GM18507 (cell line): ENCODE results near the gene USP25.
A peak's percentile ranks its signal among the peaks of the same experiment; 100 is the strongest.
"Not testable (repeated sequence)": the region's sequence is repeated elsewhere in the genome, so short reads cannot be mapped to it uniquely, and the experiment has no call there.

Experiments
- DNase-seq: peaks from one replicate; pipeline ENCODE4 v3.0.0; 2011; ENCODE audit warnings: low read depth; ENCODE audit not compliant: insufficient read length; ENCODE audit errors: extremely low spot score
- FAIRE-seq: peaks from 2 replicates; lab custom pipeline; 2011; peaks lifted over from hg19 to GRCh38; lab: Jason Lieb, UNC

USP25 gene

DNA sequence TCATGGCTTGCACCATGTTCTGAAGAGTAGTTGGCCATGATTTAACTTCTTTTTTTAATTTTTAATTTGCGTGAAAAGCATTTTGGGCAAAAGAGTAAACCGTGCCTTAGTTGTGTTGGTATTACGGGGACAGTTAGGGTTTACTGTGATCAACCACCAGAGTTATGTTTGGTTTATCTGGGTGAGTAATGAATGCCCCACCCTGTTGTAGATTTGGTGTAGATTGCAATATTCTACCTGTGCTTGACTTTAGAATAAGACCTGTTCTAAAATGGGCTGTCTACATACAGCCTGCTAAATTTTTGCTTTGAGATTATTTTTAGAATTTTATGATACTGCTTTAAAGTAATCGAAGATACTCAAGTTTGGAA is 1.4 kb downstream of the USP25 start:
- no peak for DNase-seq

DNA sequence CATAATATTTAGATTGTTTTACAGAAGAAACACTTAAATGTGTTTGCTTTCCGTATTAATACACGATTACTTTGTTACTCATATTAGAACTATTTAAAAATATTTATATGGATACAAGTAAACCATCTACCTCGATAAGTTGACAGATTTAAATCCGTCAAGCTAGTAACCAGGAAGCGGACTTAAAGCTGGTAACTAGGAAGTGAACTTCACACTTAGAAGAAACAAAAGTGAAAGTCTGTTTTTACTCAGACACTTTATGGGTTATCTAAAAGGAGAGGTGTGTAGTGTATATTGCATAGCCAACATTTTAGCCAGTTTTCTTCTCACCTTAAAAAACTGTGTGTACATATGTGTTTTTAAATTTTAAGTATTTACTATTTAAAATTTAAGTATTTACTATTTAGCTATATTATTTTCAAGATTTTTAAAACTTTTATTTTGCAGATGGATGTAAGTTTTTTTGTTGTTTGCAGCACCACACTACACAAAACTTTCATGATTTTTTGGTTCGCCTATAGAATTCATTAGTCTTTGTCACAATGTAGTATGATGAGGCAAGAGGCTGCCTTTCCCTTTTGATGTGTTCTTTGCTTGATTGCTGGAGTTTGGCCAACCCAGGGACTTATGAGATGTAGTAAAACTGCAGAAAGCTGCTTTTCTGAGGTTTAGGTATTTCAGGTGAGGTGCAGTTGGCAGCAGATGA is 2.7 kb downstream of the USP25 start:
- FAIRE-seq (peak; percentile 86), DNase-seq (peak; percentile 32)

More for the DNA sequence above, 1.4 kb downstream of the USP25 start:
- FAIRE-seq = peak; percentile 56

DNA sequence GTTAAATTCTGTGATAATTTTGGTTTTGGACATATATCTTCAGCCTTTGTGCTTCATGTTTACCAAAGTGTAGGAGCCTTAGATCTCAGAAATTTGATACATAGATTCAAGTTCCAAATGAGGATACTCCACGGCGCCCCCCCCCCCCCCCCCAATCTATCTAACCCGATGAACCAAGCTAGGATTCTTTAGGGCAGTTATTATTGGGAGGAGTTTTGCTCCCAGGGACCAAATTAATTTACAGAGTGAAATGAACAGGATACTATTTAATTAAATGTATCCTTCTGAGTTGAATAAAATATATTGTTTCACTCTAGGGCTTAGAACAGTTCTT is 3.2 kb downstream of the USP25 start:
- DNase-seq (no peak), FAIRE-seq (no peak)

DNA sequence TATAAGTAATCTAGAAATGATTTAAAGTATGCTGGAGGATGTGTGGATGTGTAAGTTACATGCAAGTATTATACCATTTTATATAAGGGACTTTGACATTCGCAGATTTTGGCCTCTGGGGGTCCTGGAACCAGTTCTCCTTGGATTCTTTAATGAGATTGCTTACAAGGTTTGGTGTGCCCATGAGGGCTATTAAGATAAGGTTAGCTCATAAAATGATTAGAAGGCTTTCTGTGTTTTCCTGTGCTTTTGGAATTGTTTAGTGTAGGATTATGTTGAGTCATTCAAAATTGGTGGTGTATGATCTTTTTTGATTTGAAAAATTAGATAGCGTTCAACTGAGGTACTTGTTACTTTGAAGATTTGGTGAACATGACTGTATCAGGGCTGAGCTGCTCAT is 5.6 kb downstream of the USP25 start:
- FAIRE-seq (no peak), DNase-seq (no peak)

DNA sequence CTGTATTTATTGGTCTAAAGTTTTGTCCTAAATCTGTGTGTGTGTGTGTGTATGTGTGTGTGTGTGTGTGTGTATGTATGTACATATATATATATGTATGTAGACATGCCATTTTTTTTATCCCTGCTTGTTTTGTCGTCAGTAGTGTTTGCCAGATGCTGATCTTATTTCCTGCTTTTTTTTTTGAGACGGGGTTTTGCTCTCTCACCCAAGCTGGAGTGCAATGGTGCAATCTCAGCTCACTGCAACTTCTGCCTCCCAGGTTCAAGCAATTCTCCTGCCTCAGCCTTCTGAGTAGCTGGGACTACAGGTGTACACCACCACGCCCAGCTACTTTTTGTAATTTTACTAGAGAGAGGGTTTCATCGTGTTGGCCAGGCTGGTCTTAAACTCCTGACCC is 6.1 kb downstream of the USP25 start:
- not testable (repeated sequence) for FAIRE-seq

DNA sequence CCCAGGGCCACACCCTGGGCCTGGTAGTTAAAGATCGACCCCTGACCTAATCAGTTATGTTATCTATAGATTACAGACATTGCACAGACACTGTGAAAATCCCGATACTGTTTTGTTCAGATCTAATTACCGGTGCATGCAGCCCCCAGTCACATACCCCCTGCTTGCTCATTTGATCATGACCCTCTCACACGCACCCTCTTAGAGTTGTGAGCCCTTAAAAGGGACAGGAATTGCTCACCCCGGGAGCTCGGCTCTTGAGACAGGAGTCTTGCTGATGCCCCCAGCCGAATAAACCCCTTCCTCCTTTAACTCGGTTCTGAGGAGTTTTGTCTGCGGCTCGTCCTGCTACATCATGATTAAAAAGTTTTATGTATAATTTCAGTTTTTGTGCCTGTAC is 9.0 kb downstream of the USP25 start:
- DNase-seq, FAIRE-seq: not testable (repeated sequence)

More for the DNA sequence above, 6.1 kb downstream of the USP25 start:
- not testable (repeated sequence) for DNase-seq

DNA sequence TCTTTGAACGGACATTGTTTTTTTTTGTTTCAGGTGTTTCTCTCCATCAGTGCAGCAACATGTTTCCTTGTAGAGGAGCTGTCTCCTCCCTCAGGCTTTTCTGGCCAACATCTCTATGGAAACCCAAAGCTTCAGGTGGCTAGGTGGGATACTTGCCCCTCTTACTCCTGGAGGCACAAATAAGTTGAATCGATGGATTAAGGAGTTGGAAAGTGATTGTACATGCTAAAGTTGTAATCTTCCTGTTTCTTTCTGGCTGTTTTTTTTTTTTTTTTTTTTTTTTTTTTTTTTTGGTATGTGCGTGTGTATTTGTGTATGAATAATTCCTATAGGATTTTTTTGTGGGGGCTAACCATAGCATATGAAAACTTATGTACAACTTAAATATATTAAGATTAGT is 10.6 kb downstream of the USP25 start:
- DNase-seq (no peak), FAIRE-seq (no peak)

DNA sequence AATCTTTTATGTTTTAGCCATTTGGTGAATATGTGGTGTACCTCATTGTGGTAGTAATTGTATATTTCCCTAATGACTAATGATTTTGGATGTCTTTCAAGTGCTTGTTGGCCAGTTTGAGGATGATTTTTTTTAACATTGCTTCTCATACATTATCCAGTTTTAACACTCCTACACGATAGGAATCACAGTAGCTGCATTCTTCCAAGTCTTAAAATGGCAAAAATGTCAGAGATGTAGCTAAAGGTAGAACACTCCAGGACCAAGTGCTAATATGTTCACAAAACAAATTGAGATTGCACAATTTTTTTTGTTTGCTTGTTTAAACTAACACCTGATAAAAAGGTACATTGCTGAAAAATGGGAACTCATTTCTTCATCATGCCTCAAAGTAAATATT is 11.7 kb downstream of the USP25 start:
- DNase-seq (no peak), FAIRE-seq (no peak)

DNA sequence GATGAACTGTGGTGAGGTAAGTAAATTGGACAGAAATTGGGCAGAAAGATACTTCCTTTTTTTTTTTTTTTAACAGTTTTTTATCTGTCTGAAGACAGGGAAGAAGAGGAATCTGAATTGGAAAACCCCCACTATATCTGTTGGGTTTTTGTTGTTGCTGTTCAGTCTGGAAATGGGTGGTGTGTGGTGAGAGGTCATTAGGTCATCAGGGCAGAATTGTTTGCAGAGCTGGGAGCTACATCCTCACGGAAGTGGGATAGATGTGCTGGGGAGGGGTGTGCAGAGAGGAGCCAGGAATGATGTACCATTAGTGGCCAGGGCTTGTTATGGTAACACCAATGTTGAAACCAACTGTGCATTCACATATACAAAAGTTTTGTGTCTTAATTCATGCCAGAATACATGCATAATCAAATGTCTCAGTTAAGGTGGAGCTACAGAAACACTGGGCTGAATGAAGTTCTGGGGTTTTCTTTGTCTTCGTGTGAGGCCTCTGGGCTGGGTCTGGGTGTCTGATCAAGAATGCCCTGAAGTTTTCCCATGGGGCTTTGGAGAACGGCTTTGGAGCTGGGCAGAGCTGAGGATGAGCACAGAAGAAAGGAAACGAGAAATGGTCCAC is 12.4 kb downstream of the USP25 start:
- DNase-seq = no peak
- no peak for FAIRE-seq

DNA sequence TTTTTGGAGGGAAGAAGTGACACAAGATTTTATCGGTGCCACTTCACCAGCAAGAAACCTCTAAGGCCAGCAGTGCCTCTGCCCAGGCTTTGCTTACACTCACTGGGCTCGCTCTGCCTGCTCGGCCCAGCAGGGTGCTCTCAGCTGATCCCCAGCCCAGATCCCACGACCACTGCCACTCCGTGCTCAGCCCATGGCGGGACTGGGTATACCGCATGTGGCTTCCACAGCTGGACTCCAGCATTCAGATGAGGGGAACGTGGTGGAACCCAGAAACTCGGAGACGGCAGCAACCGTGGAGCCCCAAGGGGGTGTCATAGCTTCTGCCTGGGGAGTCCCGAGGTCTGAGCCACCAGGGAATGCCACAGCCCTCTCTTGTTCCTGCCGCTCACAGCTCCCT is 12.9 kb downstream of the USP25 start:
- DNase-seq = no peak
- FAIRE-seq = no peak

DNA sequence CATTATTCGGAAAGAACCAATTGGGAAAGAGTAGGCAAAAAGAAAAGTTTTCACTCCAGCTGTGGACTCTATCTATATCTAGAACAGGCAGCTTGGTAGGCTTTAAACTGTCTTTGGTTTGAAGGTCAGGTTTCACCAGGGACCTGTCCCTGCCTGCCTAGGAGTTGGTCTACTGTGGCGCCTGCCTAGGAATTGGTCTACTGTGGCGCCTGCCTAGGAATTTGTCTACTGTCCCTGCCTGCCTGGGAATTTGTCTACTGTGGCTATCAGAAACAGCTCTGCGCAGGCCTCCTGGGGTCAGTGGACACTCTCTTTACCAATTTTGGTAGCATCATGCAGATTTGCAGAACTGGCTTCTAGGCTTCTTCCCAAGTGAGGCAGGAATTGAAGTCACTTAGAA is 13.8 kb downstream of the USP25 start:
- no peak for DNase-seq
- no peak for FAIRE-seq

DNA sequence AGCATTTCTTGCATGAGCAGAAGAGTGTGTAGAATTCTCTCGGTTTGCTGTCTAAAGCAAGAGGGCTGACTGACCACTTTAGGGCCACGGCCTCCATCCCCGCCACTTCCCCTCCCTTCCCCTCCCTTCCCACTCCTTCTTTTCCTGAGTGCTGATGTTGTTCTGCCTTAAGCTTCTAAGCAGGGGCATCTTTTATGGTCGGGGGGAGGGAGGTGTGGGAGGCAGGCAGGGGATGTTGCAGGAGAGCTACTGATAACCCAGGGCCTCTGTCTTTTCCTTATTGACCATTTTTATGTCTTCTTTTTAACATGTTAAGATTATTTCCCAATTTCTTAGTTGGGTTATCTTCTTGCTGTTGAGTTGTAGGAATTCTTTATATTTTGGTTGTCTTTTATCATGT is 15.1 kb downstream of the USP25 start:
- no peak for DNase-seq
- no peak for FAIRE-seq

DNA sequence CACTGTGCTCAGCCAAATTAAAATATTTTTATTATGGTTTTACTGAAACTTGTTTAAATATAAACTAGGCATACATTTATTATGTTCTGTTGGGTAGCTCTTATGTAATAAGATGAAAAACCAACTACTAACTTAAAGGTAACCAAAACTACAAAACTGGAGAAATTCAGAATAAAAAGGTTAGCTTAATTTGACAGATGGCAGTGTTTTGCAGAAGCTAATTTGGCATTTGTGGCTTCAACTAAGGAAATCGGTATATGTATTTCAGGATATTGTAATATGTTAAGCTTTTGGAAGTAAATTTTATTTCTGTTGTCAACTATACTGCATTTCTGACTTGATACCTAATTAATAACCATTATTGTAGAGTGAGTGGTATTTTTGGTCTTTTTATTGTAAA is 18.8 kb downstream of the USP25 start:
- DNase-seq (no peak), FAIRE-seq (no peak)

DNA sequence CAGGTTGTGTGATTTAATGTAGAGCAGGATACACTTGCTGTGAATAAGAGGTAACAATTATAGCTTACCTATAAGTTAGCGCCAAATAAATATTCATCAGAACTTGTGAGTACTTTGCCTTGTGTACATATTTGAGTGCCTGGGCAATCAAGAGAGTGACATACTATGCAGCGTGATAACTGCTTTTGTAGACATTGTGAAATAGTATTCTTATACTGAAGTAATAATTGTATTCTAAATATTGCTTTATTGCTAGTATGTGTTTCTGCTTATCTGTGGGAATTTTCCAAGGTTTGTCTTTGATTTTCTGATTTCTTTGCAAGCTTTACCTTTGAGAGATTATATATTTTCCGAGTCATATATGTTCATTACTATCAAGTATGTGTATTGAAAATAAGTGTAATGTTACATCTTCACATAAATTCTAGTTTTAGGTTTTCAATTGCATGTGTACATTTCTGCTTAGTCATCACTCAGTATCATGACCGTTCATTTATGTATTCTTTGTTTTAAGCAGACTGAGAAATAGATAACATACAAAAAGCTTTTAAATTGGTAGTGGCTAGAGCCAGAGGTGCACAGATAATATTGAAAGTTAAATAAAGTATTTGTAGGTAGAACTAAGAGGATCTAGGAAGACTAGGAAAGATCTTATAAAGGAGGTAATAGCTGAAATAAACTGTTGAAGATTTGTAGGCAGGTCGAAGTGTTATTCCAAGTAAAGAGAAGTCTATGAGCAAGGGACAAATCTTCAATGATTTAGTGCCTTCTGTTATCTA is 19.5 kb downstream of the USP25 start:
- no peak for FAIRE-seq
- no peak for DNase-seq

DNA sequence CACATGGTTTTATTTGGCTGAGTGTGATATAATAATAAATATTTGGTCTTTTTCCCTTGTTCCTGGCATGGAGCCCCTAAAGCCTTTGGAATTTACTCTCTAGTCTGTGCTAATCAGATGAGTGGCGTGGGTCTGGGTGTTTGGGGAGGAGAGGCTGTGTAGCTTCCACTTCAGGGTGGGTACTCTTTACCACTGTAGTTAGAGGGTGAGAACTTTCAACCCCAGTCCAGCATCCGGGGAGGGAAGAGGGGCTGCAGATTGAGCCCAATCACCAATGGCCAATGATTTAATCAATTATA is 20.0 kb downstream of the USP25 start:
- no peak for FAIRE-seq
- no peak for DNase-seq

DNA sequence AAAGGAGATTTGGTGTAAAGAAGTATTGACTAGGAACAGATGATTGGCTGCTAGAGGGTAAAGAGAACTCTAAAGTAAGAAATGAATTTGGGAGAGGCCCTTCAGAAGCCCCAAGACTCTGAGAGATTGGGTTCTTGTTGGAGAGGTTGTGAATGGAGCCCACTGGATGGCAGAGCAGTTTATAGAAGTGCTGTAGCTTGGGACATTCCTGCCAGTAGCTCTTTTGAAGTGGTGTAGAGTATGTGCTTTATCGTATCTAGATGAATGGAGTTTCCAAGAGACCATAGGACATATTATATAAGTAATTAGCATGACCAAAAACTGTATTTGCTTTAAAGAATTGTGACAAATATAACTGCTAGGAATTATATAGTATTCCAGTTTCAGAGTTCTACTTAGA is 21.3 kb downstream of the USP25 start:
- no peak for FAIRE-seq

DNA sequence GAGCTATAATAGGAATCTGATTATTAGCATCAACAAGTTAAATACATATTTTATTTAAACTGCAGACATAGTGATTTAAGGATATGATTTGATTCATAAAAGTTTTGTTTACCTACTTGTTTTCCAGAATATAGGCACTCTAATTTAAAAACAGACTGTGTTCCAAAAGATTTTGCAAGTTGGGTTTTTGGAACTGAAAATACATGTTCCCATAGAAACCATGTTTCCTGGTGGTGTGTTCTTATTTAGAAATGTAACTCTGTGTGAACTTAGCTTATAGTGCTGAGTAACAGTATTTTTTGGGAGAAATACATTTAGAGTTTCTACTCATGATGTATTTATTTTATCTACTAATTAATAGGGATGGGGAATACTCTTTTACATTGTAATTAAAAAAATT is 21.8 kb downstream of the USP25 start:
- no peak for FAIRE-seq
- DNase-seq = no peak

More for the DNA sequence above, 21.3 kb downstream of the USP25 start:
- DNase-seq = no peak

DNA sequence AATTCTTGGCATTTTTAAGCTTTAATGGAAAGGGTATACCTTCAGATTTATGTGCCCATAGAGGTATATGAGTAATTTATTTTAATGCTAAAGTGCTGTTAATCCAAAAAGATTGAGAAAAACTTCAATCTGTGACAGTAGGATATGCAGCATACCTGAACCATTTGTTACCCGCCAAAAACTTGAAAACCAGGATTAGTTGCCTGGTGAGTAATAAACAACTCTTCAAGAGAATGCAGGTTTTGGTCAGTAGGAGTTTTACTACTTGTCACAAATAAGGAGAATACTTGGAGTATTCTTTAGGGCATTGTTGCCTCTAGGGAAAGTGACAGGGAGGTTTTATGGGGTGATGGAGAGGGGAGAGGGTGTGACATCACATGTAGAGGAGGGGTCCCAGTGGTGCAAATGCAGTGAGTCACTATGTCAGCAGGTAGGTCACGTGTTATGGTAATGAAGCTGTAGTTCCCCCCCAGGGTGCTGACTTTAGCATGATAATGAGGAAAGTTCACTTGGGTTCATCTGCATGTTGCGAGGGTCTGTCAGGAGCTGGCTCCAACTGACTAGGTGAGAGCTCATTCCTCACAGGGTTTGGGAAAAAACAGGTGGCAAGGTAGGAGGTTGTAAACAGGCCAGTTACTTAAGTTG is 23.1 kb downstream of the USP25 start:
- no peak for FAIRE-seq
- no peak for DNase-seq

DNA sequence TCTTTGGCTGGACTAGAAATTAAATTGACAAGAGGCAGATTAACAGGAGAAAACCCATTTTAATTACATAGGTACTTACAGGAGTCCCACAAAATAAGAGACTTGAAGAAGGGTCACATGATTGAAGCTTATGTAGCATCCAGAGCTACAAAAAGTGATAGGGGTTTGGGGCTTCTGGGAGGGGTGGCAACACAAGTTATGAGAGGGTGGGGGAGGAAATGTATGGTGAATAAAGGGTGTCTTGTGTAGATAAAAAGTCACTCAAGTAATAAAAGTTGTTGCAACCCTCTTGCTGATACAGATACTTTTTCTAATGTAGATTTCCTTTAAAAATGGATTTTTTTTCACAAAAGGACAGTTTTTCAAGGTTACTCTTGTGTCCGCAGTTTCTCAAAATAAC is 24.0 kb downstream of the USP25 start:
- no peak for FAIRE-seq
- DNase-seq = no peak

DNA sequence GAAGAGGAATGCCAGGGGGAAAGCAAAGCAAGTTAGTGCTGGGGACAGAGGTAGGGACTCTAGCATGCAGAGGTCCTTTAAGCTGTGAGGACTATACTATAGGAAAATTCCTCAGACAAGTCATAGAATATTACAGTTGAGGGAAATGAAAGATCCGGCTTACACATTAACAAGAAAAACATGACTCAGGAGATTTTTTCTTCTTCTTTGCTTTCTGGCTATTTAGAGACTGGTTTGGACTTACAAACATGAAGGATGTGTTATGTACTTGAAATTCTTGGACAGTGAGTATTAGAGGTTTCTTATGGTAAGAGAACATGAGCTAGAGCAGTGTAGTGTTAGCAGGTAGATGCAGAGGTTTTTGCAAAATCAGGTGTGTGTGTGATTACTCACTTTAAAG is 24.9 kb downstream of the USP25 start:
- DNase-seq = no peak
- no peak for FAIRE-seq

DNA sequence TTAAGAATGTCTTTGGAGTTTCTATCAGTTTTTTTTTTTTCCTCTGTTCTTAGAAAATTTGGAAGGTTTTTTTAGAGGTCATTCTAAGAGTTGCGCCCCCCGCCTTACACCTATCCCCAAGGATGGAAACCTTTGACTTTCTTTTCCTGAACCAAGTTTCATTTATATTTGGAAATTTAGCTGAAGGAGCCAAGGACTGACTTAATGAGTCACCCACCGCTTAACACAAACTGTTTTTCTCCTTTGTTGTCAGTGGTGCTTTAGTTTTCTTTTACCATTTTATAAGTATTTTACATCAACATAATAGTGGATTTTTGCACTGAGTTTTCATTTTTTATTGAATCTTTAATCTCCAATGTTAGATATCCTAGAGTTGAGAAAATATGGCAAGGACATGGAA is 25.3 kb downstream of the USP25 start:
- no peak for DNase-seq
- FAIRE-seq = no peak
